ENCODE measurements around the gene WDR64. TPM values are rescaled to one million over a fixed set of nuclear protein-coding genes. Genes with fewer than 3 reads are reported as not detected.
"Not testable (repeated sequence)": the region's sequence is repeated elsewhere in the genome, so short reads cannot be mapped to it uniquely, and the experiment has no call there.

Gene WDR64
- total and polyA plus RNA-seq, 3 experiments from 2014 or later = 0.48 TPM; not detected in 2

DNA sequence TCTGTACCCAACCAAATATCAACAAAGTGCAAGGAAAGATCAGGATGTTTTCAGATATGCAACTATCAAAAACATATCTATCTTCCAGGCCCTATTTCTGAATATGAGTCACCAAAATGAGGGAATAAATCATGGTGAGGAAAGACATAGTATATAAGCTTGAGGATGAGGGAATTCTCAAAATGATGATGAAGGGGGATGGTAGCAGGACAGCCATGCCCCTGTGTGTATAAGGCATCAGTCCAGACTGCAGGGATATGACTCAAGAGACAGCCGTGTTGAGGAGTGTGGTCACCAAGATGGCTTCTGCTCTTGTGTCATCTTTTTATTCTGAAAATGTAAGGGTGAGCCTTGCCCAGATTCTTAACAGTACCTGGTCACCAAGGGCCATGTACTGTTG lies 4.4 kb upstream of the WDR64 start:
- ChIA-PET POLR2A (no interaction called here), CTCF (no interaction called here)
- H3K9me3 Mint-ChIP-seq = peaks cover 0 to 3% (median 0%) of the 10 kb centered on the region in 5 donors
- no peak for DNase-seq
- no peaks in the 10 kb centered on the region for H3K4me1 ChIP-seq (ENCODE audit: insufficient read depth, low read length)
- no peaks in the 10 kb centered on the region for H3K36me3 Mint-ChIP-seq
- H3K27ac ChIP-seq (ENCODE audit: low read depth, low read length) = no peak overlapping the region
- H3K27me3 ChIP-seq (ENCODE audit: insufficient read depth, low read length, poor library complexity, severe bottlenecking) = no peaks in the 10 kb centered on the region
- no peaks in the 10 kb centered on the region for H3K36me3 ChIP-seq (ENCODE audit: insufficient read depth, low read length)
- H3K4me1 Mint-ChIP-seq = no peaks in the 10 kb centered on the region
- H3K27ac Mint-ChIP-seq = no peak overlapping the region
- no peak overlapping the region for H3K4me3 ChIP-seq (ENCODE audit: low read length)
- H3K4me3 Mint-ChIP-seq = no peak overlapping the region
- H3K9me3 ChIP-seq (ENCODE audit: low read length) = no peaks in the 10 kb centered on the region
- peaks cover 0 to 5% of the 10 kb centered on the region in 2 donors for H3K27me3 Mint-ChIP-seq

DNA sequence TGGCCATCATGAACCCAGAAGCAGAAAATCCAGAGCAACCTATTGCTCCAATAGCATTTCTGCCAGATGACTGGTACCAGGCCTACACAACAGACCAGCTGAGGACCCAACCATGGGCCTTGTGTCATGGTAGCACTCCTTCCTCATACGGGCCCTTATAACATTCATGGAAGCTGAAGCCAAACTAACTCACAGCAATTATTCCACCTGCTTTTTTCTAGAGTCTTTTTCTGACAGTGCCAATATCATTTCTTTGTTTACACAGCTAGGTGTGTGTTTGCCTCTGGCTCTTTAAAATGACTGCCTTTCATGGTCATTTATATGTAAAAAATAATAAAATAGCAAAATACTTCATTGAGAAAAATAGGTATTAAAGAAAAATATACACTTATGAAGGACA lies 3.9 kb upstream of the WDR64 start:
- DNase-seq = no peak
- Histone ChIP-seq H3K27me3 (ENCODE audit: insufficient read depth, low read length, poor library complexity, severe bottlenecking) (no peaks in the 10 kb centered on the region), H3K4me1 (ENCODE audit: insufficient read depth, low read length) (no peaks in the 10 kb centered on the region), H3K36me3 (ENCODE audit: insufficient read depth, low read length) (no peaks in the 10 kb centered on the region), H3K9me3 (ENCODE audit: low read length) (no peaks in the 10 kb centered on the region), H3K4me3 (ENCODE audit: low read length) (no peak overlapping the region), H3K27ac (ENCODE audit: low read depth, low read length) (no peak overlapping the region)
- ChIA-PET POLR2A (no interaction called here), CTCF (no interaction called here)
- H3K27ac Mint-ChIP-seq = no peak overlapping the region
- no peak overlapping the region for H3K4me3 Mint-ChIP-seq
- H3K27me3 Mint-ChIP-seq = peaks cover 0 to 5% of the 10 kb centered on the region in 2 donors
- no peaks in the 10 kb centered on the region for H3K4me1 Mint-ChIP-seq
- H3K9me3 Mint-ChIP-seq = peaks cover 0 to 3% (median 0%) of the 10 kb centered on the region in 5 donors
- no peaks in the 10 kb centered on the region for H3K36me3 Mint-ChIP-seq

DNA sequence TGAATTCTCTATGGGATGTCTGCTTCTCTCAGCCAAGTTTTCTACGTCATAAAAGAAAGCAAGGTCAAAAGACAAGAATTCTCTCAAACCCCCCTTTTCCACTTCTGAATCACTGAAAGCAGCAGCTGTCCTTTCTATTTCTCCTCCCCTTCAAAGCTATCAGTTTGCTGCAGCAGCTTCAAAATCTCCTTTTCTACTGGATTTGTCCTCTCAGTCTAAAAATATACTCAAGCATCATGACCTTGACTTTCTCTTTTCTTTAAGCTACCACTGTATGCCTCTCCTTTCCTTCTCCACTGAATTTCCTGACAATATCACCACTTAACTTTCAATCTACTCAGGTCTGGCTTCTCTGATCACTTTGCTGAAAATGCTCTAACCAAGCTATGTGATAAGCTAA lies 1.9 kb downstream of the WDR64 start:
- ChIA-PET POLR2A (no interaction called here), CTCF (interaction anchor here (1.0 to 1.3 kb wide), 2 partner anchors 11 to 23 kb away, joined by 3 read pairs; no protein-coding TSS in a partner anchor)
- Mint-ChIP-seq H3K4me1 (no peaks in the 10 kb centered on the region), H3K4me3 (no peak overlapping the region), H3K27me3 (peaks cover 3 to 33% of the 10 kb centered on the region in 2 donors), H3K27ac (no peak overlapping the region), H3K36me3 (no peaks in the 10 kb centered on the region), H3K9me3 (peaks cover 0 to 3% (median 0%) of the 10 kb centered on the region in 5 donors)
- Histone ChIP-seq H3K36me3 (ENCODE audit: insufficient read depth, low read length) (no peaks in the 10 kb centered on the region), H3K27me3 (ENCODE audit: insufficient read depth, low read length, poor library complexity, severe bottlenecking) (no peaks in the 10 kb centered on the region), H3K27ac (ENCODE audit: low read depth, low read length) (no peak overlapping the region), H3K4me1 (ENCODE audit: insufficient read depth, low read length) (no peaks in the 10 kb centered on the region), H3K9me3 (ENCODE audit: low read length) (no peaks in the 10 kb centered on the region), H3K4me3 (ENCODE audit: low read length) (no peak overlapping the region)
- DNase-seq = no peak

DNA sequence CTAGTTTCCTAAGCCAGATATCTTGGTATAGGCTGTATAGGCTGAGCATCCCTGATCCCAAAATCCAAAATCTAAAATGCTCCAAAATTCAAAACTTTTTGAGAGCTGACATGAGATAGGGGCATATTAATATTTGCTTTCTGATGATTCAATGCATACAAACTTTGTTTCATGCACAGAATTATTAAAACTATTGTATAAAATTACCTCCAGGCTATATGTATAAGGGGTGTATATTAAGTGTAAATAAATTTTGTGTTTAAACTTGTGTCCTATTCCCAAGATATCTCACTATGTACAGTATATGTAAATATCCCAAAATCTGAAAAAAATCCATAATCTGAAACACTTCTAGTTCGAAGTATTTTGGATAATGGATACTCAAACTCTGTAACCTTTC lies 2.6 kb downstream of the WDR64 start:
- Mint-ChIP-seq H3K36me3 (no peaks in the 10 kb centered on the region), H3K27me3 (peaks cover 5 to 38% of the 10 kb centered on the region in 2 donors), H3K4me3 (no peak overlapping the region), H3K4me1 (no peaks in the 10 kb centered on the region), H3K9me3 (peaks cover 0 to 2% (median 0%) of the 10 kb centered on the region in 5 donors), H3K27ac (no peak overlapping the region)
- H3K9me3 ChIP-seq (ENCODE audit: low read length) = no peaks in the 10 kb centered on the region
- no peaks in the 10 kb centered on the region for H3K4me1 ChIP-seq (ENCODE audit: insufficient read depth, low read length)
- H3K36me3 ChIP-seq (ENCODE audit: insufficient read depth, low read length) = no peaks in the 10 kb centered on the region
- no peak overlapping the region for H3K4me3 ChIP-seq (ENCODE audit: low read length)
- DNase-seq = no peak
- H3K27ac ChIP-seq (ENCODE audit: low read depth, low read length) = no peak overlapping the region
- CTCF ChIA-PET = interaction anchor here (1.0 to 1.3 kb wide), 2 partner anchors 11 to 22 kb away, joined by 3 read pairs; no protein-coding TSS in a partner anchor
- POLR2A ChIA-PET = no interaction called here
- H3K27me3 ChIP-seq (ENCODE audit: insufficient read depth, low read length, poor library complexity, severe bottlenecking) = no peaks in the 10 kb centered on the region

DNA sequence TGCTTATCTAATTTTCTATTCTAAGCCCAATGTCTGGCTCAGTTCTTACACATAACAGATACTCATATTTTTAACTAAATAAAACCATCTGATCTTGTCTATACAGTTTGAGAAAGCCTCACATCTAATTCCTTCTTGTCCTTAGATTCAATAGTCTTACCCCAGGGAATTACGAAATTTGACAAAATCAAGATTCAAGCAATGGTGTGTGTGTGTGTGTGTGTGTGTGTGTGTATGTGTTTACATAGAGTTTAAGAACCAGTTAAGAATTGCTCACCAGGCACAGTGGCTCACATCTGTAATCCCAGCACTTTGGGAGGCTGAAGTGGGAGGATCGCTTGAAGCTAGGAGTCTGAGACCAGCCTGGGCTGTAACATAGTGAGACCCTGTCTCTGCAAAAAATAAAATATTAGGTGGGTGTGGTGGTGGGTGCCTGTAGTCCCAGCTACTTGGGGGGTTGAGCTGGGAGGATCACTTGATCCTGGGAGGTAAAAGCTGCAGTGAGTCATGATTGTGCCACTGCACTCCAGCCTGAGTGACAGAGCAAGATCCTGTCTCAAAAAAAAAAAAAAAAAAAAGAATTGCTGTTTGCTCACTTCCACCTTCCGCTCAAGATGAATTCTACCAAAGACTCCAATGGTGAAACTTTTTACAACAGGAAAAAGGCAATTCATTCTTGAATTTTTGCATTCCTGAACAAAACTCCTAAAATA lies 6.2 kb downstream of the WDR64 start:
- H3K4me3 ChIP-seq (ENCODE audit: low read length) = no peak overlapping the region
- H3K27ac Mint-ChIP-seq = no peak overlapping the region
- no peaks in the 10 kb centered on the region for H3K27me3 ChIP-seq (ENCODE audit: insufficient read depth, low read length, poor library complexity, severe bottlenecking)
- H3K36me3 Mint-ChIP-seq = no peaks in the 10 kb centered on the region
- no peak overlapping the region for H3K4me3 Mint-ChIP-seq
- peaks cover 0 to 2% (median 0%) of the 10 kb centered on the region in 5 donors for H3K9me3 Mint-ChIP-seq
- ChIA-PET POLR2A (no interaction called here), CTCF (no interaction called here)
- H3K27ac ChIP-seq (ENCODE audit: low read depth, low read length) = no peak overlapping the region
- H3K4me1 ChIP-seq (ENCODE audit: insufficient read depth, low read length) = no peaks in the 10 kb centered on the region
- no peaks in the 10 kb centered on the region for H3K4me1 Mint-ChIP-seq
- no peak for DNase-seq
- peaks cover 15 to 33% of the 10 kb centered on the region in 2 donors for H3K27me3 Mint-ChIP-seq
- H3K36me3 ChIP-seq (ENCODE audit: insufficient read depth, low read length) = no peaks in the 10 kb centered on the region
- H3K9me3 ChIP-seq (ENCODE audit: low read length) = no peaks in the 10 kb centered on the region

DNA sequence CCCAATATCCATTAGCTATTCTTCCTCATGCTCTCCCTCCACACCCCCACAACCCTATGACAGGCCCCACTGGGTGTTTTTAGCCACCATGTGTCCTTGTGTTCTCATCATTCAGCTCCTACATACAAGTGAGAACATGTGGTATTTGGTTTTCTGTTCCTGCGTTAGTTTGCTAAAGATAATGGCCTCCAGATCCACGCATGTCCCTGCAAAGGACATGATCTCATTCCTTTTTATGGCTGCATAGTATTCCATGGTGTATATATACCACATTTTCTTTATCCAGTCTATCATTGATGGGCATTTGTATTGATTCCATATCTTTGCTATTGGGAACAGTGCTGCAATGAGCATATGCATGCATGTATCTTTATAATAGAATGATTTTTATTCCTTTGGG lies 6.9 kb downstream of the WDR64 start:
- H3K4me1 Mint-ChIP-seq; DNase-seq; POLR2A ChIA-PET; H3K36me3 Mint-ChIP-seq; CTCF ChIA-PET; H3K27ac Mint-ChIP-seq; H3K36me3 ChIP-seq (ENCODE audit: insufficient read depth, low read length); H3K4me3 ChIP-seq (ENCODE audit: low read length); H3K27me3 ChIP-seq (ENCODE audit: insufficient read depth, low read length, poor library complexity, severe bottlenecking); H3K27ac ChIP-seq (ENCODE audit: low read depth, low read length); H3K4me1 ChIP-seq (ENCODE audit: insufficient read depth, low read length); H3K9me3 ChIP-seq (ENCODE audit: low read length); H3K9me3 Mint-ChIP-seq; H3K4me3 Mint-ChIP-seq: not testable (repeated sequence)
- H3K27me3 Mint-ChIP-seq = peaks cover 17 to 32% of the 10 kb centered on the region in 2 donors

DNA sequence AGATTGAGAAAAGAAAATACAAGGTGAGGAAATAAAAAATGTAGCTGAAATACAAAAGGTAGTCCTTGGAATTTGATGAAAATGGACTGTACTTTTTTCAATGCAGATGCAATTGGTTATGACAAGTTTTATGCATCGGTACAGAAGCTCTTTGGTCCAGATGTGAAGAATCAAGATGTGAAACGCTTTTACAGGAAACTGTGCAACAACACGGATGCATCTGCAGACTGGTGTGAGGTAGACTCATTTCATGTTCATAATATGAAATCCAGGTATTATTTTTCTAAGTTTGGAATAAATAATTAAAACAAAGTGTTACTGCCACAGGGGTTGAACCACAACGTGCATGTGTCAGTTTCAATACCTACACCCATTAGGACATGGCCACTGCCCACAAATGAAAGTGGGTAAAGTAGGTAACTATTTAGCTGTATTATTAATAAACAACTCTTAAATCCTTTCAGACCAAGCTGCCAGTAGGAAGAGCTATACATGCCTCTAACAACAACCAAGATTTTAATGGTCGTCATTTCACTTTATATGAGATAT lies 8.4 kb downstream of the WDR64 start:
- peaks cover 0 to 2% (median 0%) of the 10 kb centered on the region in 5 donors for H3K9me3 Mint-ChIP-seq
- Histone ChIP-seq H3K27ac (ENCODE audit: low read depth, low read length) (no peak overlapping the region), H3K9me3 (ENCODE audit: low read length) (no peaks in the 10 kb centered on the region), H3K4me1 (ENCODE audit: insufficient read depth, low read length) (no peaks in the 10 kb centered on the region), H3K27me3 (ENCODE audit: insufficient read depth, low read length, poor library complexity, severe bottlenecking) (no peaks in the 10 kb centered on the region), H3K4me3 (ENCODE audit: low read length) (no peak overlapping the region), H3K36me3 (ENCODE audit: insufficient read depth, low read length) (no peaks in the 10 kb centered on the region)
- ChIA-PET POLR2A (no interaction called here), CTCF (no interaction called here)
- no peak overlapping the region for H3K4me3 Mint-ChIP-seq
- no peaks in the 10 kb centered on the region for H3K4me1 Mint-ChIP-seq
- no peak overlapping the region for H3K27ac Mint-ChIP-seq
- no peak for DNase-seq
- peaks cover 17 to 32% of the 10 kb centered on the region in 2 donors for H3K27me3 Mint-ChIP-seq
- no peaks in the 10 kb centered on the region for H3K36me3 Mint-ChIP-seq

DNA sequence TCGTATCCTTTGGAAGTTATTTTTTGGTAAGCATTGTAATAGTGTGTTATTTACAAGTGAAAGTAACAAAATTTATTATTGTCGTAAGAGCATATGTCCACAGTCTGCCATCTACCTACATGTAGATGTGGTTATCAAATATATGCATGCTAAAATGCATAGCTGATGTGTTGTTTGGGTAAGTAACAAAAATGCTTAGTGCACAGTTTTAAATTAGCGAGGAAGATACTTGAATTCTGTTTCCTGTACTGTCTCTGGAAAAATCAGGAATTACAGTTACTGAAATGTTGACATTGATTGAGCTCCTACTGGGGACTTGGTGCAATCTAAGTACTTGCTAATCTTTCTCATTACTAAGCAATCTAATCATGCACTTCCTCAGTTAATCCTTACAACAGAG lies 14.3 kb downstream of the WDR64 start:
- H3K27me3 ChIP-seq (ENCODE audit: insufficient read depth, low read length, poor library complexity, severe bottlenecking) = no peaks in the 10 kb centered on the region
- no peaks in the 10 kb centered on the region for H3K4me1 ChIP-seq (ENCODE audit: insufficient read depth, low read length)
- Mint-ChIP-seq H3K36me3 (no peaks in the 10 kb centered on the region), H3K27me3 (peaks cover 10 to 24% of the 10 kb centered on the region in 2 donors), H3K4me3 (no peak overlapping the region), H3K27ac (no peak overlapping the region), H3K4me1 (no peaks in the 10 kb centered on the region), H3K9me3 (peaks cover 0 to 1% (median 0%) of the 10 kb centered on the region in 5 donors)
- H3K4me3 ChIP-seq (ENCODE audit: low read length) = no peak overlapping the region
- no peak for DNase-seq
- H3K9me3 ChIP-seq (ENCODE audit: low read length) = no peaks in the 10 kb centered on the region
- no peak overlapping the region for H3K27ac ChIP-seq (ENCODE audit: low read depth, low read length)
- ChIA-PET CTCF (no interaction called here), POLR2A (no interaction called here)
- H3K36me3 ChIP-seq (ENCODE audit: insufficient read depth, low read length) = no peaks in the 10 kb centered on the region

All from CD8-positive, alpha-beta memory T cell (primary cell).